HG03565 (cell line): ENCODE measurements around the gene MPZL1.

ENCODE experiments used
- ATAC-seq: cut with Tn5 transposase; IDR thresholded peaks from one replicate; pipeline ENCODE4 v1.9.1; 2021; ENCODE audit warnings: mild to moderate bottlenecking, moderate library complexity; ENCODE audit not compliant: unreplicated experiment

MPZL1 gene

DNA sequence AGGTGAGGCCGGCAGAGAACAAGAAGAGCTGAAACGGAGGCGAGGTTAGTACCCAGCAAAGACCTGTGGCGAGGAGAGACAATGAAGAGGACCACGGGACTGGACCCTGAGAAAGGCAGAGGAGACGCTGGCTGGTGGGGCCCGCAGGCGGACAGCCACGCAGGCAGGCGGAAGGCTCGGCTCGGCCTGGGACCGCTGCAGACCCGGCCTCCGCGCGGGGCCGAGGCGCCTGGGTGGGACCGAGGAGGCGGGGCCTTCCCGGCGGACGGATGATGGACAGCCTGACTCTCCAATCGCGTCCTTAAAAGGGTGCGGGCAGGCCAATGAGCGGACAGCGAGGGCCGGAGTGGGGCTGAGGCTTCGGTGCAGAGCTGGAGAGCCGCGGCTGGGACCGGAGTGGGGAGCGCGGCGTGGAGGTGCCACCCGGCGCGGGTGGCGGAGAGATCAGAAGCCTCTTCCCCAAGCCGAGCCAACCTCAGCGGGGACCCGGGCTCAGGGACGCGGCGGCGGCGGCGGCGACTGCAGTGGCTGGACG lies at the start of gene MPZL1:
Gene MPZL1, plus strand, starts transcription at position 366 of the 535 bp plus-strand sequence. CDS start 170 bp downstream, outside the sequence.
- ATAC-seq: peak; percentile 87

DNA sequence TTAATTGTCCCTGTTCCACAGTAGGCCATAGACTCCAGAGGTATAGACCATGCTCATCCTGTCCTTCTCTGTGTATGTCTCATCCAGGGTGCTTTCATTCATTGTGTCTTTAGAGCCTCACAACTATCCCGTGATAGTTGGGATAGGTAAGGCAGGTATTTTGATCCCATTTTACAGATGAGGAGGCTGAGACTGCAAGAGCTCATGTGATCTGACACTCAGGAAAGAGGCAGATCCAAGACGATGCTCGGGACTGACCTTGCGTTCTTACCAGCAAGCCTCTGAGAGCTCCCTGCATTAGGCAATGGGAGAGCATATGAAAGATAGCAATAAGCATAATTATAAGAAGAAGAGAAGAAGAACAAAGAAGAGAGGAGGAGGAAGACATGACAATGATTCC lies 49.0 kb upstream of the MPZL1 start:
- ATAC-seq: no peak

DNA sequence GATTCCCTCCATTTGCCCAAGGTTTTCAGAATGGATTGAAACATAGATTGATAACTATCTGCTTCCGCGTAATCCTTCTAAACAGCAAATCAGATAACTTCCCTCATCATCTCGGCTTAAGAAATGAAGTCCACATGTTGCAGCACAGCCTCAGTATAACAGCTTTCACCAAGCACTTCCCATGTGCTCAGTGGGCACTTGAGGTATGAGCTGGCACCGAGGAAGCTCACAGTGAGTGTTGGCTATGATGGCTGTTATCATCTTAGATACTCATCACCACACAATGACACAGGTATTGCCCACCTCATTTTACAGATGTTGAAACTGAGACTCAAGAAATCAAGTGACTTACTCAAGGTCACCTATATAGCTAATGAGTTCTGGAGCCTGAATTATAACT lies 48.5 kb upstream of the MPZL1 start:
- ATAC-seq: no peak

DNA sequence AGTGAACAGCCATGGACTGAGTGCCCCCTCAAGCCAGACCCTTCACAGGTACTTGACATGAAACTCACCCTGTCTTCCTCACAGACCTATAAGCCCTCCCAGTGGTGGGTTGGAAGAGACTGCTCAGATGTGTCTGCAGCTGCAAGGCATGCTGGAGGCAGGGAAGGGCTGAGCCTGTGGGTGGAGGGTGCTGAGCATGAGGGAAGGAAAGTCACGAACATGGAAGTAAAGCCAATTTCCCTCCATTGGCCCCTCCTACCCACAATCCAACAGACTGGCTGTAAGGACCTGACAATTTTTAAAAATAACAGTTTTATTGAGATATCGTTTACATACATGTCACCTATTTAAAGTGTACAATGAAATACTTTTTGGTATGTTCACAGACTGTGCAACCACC lies 47.6 kb upstream of the MPZL1 start:
- no peak for ATAC-seq

DNA sequence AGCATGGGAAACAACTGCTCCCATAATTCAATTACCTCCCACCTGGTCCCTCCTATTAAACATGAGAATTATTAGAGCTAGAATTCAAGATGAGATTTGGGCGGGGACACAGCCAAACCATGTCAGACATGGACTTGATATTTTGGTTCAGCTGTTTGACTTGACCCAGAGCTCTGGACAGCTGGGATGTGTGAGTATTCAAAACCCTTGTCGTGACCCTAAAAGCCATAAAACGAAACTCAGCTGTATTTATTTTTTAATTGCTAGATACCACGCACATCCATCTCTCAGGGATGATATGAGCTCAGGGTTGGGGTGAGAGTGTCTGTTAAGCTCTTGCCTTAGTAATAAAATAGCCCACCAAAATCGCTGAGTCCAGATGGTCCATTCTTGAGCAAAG lies 46.3 kb upstream of the MPZL1 start:
- no peak for ATAC-seq

DNA sequence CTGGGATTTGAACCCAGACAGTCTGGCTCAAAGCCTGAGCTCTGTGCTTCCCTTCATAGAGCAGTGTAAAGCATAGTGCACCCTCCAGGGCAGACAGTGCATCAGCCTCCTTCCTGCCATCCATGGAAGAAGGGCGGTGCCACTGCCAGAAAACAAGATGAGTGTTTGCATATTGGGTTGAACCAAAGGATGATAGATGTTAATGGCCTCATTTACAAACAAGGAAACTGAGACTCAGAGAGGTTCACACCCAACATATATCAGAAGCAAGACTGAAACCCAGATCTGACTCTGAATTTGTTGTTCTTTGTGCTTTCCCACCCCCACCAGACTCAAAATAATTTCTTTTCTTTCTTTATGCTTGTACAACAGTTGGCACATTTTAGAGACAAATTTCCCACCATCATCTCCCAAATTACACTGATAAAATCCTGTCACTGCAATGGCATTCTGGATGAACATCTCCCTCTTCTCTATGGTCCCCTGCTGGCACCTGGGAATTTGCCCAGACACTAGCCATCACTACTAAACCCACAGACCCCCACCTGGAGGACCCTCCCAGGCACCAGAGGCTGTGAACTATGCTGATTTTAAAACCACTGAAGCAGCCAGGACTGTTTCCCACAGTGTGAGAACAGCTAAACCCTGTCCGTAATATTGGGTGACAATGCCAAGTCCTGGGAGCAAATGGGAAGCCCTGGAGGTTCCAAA lies 45.4 kb upstream of the MPZL1 start:
- ATAC-seq: peak; percentile 36

DNA sequence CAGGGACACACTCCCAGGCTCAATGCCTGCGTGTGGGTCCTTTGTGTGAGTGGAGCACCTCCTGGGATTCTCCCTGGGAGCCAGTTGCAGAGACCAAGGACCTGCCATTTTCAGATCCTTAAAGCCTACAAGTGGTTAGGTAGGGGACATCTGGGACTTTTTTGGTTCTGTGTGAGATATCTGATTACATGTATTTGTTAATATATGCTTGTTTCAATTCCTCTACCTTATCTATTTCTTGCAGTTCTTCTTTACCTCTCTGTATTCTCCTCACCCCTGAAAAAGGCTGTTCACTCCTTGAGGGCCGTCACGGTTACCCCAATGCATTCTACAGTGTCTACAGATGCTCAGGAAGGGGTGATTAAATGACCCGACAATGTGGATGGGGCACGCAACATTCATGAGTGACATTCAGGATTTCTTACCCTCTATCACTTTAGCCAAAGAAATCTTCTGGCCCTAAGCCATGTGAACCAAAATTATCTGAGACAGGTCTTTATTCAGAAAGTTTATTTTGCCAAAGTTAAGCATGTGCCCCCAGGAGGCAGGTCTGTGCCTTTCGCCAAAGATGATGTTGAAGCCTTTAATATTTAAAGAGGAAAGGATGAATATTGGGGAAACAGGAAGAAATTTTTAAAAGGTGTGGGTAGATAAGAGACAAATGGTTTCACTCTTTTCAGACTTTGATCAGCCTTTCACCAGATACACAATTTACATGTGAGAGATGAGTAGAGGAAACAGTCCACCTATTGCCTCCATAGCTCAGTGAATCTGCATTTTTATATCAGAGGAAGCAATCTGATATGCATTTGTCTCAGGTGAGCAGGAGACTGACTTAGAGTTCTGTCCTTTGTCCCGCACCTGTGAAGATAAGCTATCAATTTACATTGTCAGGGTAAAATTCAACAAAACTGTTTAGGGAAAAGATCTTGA lies 44.6 kb upstream of the MPZL1 start:
- no peak for ATAC-seq

DNA sequence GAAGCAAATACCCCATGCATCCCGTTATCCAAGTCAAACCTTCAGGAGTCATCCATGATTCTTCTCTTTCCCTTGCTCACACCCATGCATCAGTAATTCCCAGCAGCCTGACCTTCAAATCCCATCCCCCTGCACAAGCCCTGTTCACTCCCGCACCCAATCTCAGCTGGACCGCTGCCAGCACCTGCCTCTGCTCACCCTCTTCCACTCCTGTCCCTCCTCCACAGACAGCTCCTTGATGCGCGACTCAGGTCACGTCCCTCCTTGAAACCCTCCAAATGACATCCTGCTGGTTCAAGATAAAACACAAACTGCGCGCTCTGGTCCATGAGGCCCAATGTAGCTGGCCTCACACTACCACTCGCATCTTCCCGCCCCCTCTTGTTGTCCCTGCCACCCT lies 43.4 kb upstream of the MPZL1 start:
- no peak for ATAC-seq

DNA sequence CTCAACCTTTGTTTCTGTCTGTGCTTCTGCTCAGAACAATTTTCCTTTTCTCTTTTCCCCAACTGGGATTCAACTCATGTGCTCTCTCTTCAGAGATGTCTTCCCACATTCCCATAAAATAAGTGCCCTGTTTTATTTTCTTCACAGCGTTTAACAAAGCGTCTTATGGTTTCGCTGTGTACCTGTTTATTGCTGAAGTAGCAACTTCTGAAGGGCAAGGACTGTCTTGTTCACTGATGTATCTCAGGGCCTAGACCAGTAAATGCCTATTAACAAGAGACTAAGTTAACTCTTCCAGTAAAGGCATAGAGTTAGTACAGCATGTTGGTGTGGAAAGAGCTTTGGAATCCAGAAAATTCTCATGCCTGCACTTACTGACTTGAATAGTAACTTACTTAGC lies 42.9 kb upstream of the MPZL1 start:
- ATAC-seq: no peak

DNA sequence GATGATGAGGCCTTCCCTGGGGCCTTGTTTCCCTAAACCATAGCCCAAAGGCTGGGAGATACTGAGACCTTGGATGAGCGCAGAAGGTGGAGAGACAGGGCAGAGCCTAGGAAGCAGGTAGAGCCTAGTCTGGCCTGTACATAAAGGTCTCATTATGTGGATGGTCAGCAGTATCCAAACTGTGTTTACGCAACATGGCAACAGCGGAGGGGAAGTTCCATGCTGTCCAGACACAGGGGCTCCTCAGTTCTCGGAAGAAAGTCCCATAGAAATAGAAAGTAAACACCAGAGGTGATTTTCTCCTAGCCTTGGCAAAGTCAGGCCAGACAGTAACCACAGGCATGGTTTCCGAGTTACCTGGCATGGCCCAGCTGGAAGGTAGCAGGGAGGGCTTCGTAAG lies 42.1 kb upstream of the MPZL1 start:
- ATAC-seq: no peak

DNA sequence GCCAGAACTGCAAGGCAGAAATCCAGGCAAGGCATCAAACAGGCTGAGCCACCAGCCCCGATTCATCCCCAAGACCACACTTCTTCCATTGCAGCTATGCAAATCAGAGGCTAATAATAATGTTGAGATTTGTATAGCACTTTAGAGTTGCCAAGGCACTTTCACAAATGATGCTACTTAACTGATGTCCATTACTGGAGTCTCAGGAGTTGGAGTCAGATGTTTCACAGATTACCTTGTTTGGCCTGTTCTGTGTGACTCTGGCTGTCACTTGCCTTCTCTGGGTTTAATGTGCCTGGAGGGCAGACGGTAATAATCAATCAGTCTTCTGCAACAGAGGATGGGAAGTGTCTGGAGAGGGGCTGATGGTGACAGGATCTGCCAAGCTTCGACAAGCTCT lies 40.8 kb upstream of the MPZL1 start:
- ATAC-seq: no peak

DNA sequence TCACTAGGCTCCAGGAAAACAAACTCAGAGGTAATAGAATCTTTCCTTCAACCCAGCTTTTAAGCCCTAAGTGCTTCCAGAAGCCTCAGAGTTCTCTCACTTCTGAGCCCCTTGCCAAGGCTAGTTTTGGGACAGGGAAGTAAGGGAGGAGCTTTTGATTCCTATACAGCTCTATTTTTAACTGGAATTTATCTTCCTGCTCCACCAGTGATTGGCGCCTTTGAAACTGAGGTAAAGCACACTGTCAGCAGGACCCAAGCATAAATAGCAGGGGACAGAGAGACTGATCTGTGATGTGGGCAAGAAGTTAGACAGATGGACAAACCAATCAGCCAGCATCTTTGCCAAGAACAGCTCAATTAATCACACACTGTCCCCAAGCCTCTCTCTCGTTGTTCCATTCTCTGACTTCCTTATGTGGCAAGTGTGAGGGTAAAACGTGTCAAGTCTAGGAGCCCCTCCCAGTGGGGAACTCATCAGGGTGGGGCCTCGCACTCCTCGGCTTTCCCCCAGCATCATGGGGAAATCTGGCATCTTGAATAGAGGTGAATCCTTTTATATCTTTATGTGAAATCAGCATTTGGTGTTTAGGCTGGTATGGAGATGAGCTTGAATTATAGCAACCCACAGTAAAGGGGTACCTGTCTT lies 40.2 kb upstream of the MPZL1 start:
- no peak for ATAC-seq

DNA sequence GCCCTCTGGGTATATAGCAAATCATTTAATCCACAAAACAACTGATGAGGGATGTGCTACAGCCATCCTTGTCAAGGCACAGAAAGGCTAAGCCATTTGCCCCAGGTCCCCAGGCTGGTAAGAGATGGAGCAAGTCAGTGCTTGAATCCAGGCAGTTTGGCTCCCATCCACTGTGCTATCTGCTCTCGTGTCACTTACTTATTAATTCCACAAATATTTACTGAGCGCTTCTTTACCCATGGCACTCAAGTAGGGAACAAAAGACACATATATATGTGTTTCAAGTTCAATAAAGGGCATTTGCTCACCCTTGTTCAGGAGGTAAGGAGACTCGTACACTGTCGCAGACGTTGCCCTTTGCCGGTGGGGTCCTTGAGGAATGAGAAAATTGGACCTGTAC lies 38.6 kb upstream of the MPZL1 start:
- no peak for ATAC-seq

DNA sequence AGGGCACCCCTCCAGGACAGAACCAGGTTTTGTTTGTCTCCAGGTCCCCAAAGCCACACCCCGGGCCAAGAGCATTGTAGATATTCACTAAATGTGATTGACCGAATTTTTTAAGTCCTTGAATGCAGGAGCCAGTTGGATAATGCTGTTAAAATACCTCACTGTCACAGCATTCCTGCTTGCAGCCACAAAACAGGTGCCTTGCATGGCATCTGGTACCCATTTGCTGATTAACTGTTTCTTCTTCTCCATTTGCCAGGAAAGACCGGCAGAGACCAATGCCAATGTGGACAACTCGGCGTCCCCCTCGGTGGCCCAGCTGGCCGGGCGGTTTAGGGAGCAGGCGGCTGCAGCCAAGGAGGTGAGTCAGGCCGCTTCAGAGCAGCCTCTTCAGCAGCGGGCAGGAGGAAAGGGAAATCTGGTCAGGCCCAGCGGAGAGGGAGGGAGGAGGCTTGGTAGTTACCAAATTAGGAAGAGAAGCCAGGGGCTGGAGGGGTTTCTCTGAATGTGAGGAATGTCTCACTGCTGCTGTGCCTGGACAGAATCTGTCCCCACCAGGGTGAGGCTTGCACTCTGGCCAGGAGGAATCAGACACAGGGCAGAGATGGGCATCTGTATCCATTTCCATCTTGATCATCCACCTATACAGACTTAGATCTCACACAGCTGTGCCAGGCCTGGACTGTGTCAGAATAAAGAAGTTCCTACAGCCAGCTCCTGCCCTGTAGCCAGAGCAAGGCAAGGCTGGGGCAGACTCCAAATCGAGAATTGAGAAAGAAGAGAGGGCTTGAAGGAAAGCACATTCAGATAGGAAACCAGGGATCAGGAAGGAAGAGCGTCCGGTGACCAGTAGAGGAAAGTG lies 37.9 kb upstream of the MPZL1 start:
- ATAC-seq: no peak

DNA sequence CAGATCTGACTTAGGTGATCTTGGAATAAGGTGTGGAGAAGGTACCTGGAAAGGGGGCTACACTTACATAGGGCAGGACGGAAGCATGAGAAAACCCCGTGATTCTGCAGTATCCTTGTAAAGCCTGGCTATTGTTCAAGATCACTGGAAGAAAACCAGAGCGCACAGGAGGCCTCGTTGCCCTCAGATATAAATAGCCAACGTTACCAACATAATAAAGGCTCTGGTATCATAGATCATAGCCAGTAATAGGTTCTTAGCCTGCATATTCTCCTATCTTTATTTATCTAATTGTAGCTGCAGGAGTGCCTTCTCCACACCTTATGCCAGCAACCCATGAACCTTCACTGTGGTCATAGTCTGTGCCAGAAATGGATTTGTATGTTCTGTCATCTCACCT lies 35.9 kb upstream of the MPZL1 start:
- ATAC-seq: no peak

DNA sequence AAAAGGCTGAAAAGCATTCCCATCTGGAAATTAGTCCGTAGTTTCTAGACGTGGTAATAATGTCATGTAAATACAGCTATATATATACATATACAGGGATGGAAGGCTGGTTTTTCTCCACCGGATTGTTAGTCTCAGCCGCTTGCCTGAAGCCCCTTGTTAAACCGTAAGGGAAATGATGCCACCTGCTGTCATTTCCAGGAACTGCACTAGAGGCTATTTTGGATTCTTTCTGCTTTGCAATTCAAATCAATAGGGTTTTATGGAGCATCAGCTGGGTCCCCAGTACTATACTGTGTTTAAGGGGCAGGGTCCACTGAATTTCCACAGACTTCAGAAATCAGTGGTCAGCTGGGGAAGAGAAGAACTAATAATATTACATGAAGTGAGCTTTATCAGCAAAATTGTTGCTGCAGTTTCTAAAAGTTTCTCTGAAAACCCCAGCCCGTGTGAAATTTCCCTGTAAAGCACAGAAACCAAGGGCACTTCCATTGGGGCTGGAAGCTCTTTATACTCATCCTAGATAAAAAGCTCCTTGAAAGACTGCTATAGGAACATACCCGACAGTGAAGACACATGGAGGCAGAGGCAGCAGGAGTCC lies 33.8 kb upstream of the MPZL1 start:
- peak; percentile 46 for ATAC-seq

DNA sequence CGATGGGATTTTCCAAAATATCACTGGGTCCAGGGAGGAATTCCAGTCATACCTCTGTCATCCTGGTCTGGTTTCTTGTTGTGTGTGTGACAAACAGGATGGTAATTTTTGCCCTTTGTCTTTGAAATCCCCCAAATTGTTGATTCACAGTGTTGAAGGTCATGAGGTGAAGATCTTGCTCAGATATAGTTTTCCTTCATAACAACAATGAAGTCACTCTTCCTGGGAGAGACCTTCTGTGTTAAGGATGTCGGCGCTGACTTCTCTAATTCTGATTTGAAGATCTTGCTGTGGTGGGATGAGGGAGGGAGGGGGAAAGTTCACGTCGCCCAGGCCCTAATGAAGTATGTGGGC lies 32.2 kb upstream of the MPZL1 start:
- ATAC-seq: no peak

DNA sequence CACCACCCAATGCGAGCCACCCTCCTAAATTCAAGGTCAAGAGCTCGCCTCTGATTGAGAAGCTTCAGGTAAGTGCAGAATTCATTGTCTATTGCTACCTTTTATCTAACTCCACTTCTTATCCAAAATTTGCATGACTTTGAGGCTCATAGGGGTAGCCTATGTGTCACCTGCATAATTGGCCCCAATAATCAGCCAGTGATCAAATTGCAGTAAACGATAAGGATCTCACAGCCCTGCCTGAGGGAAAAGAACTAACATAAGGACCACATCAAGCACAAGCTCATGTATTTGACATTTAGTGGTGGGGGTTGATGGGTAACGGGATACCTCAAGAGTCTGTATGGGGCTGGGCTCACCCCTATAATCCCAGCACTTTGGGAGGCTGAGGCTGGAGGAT lies 31.7 kb upstream of the MPZL1 start:
- ATAC-seq: no peak

DNA sequence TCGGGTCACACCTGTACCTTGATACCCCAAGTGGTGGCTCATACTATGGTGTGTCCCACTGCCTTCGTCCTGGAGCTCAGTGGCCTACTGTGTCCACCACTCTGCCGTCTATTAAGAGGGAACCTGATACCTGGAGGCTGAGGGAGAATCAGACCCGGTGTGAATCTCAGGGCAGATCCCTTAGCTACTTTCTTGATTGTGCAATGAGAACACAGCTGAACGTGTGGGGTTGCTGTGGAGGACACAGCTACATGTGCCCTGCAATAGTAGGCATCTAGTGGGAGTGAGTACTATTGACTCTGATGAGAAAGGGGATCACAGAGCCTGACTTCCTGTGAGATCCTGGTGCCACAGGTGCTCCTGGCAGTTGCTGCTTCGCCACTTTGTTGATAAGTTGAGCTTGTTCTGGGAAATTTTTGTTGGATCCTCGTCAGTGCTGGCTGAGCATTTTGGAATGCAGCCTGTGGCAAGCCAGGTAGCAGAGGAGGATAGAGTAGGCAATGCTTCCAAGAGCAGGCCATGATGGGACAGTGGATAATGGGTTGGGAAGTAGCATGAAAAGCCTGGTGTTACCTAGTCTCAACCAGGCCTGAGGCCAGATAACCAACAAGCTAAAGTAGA lies 28.2 kb upstream of the MPZL1 start:
- no peak for ATAC-seq

DNA sequence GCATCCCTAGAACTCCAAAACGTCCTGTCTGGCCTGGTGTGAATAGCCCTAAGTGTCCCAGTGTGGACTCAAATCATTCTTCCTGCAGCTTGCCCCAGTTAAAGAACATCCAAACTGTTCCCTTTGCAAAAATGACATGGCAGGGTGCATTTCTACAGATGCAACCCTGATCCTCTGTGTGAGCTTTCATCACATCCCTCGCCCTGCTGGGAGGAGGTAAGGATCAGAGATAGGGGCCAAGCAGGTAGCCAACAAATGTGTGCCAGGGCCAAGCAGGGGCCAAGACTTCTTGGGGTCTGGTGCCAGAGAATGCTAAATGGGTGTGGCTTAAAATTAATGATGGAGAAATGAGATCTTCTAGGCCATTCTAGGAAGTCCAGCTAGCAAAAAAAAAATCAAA lies 27.1 kb upstream of the MPZL1 start:
- ATAC-seq: no peak
